Suppressor macrophage treated with lipopolysaccharide for 4 hours (primary cell): Measurements from ENCODE around the gene TNFRSF8.

ENCODE experiments used
- DNase-seq: peaks from one replicate; pipeline ENCODE4 v3.0.0-alpha.2; 2020

TNFRSF8 gene

GRCh38 chr1:12064073-12064969 is 1.2 kb downstream of the TNFRSF8 start:
- no peak for DNase-seq

- no peak for DNase-seq
Measured at GRCh38 chr1:12065872-12066271, 2.8 kb downstream of the TNFRSF8 start.

GRCh38 chr1:12067900-12068821 is 5.1 kb downstream of the TNFRSF8 start:
- DNase-seq: peak; percentile 46

GRCh38 chr1:12069623-12070244 is 6.6 kb downstream of the TNFRSF8 start:
- DNase-seq: no peak

- DNase-seq: no peak
Measured at GRCh38 chr1:12071892-12072291, 8.8 kb downstream of the TNFRSF8 start.

GRCh38 chr1:12072741-12073140 is 9.6 kb downstream of the TNFRSF8 start:
- no peak for DNase-seq

GRCh38 chr1:12073796-12074195 is 10.7 kb downstream of the TNFRSF8 start:
- DNase-seq: no peak

- DNase-seq: no peak
Measured at GRCh38 chr1:12075195-12076114, 12.4 kb downstream of the TNFRSF8 start.

- DNase-seq: no peak
Measured at GRCh38 chr1:12076425-12077005, 13.4 kb downstream of the TNFRSF8 start.

GRCh38 chr1:12078575-12078937 is 15.5 kb downstream of the TNFRSF8 start:
- no peak for DNase-seq

GRCh38 chr1:12078938-12079861 is 16.1 kb downstream of the TNFRSF8 start:
- peak; percentile 46 for DNase-seq

- DNase-seq: no peak
Measured at GRCh38 chr1:12080156-12080555, 17.1 kb downstream of the TNFRSF8 start.

GRCh38 chr1:12080773-12081556 is 17.9 kb downstream of the TNFRSF8 start:
- DNase-seq: no peak

- no peak for DNase-seq
Measured at GRCh38 chr1:12081648-12082396, 18.7 kb downstream of the TNFRSF8 start.

- DNase-seq: no peak
Measured at GRCh38 chr1:12082988-12083387, 19.9 kb downstream of the TNFRSF8 start.

- DNase-seq: no peak
Measured at GRCh38 chr1:12083766-12084165, 20.7 kb downstream of the TNFRSF8 start.

GRCh38 chr1:12085643-12086260 is 22.6 kb downstream of the TNFRSF8 start:
- DNase-seq: no peak

- peak; percentile 85 for DNase-seq
Measured at GRCh38 chr1:12087797-12088314, 24.8 kb downstream of the TNFRSF8 start.
